Suprapubic skin (tissue), 4 donors: Measurements from ENCODE around the gene ZNF407.

Experiments used
- EP300 ChIP-seq: sonication (generic); formaldehyde crosslinking; IDR thresholded peaks from one replicate; pipeline ENCODE4 v1.6.1; 2017; ENCODE audit warnings: antibody characterized with exemption
- POLR2A ChIP-seq, 2 donors: fragments of 450-650 bp; IDR thresholded peaks; one replicate each; pipeline ENCODE4 v1.6.1; 2017; ENCODE audit warnings: antibody characterized with exemption in 2 of 2, mild to moderate bottlenecking in 2 of 2, moderate library complexity in 2 of 2
- POLR2AphosphoS5 ChIP-seq, 3 donors: sonication (generic); formaldehyde crosslinking; IDR thresholded peaks; one replicate each; pipeline ENCODE4 v1.6.1; 2017; ENCODE audit warnings: antibody characterized with exemption in 3 of 3
- TF ChIP-seq, protein P1 (sequence below), 2 donors: fragments of 200-600 bp in 1 of 2; fragments of 450-650 bp in 1 of 2; sonication (generic) in 1 of 2; IDR thresholded peaks; one replicate each; pipeline ENCODE4 v1.5.1; 2016 to 2019; ENCODE audit warnings: antibody characterized with exemption in 2 of 2, mild to moderate bottlenecking in 1 of 2, moderate library complexity in 1 of 2

DNA sequence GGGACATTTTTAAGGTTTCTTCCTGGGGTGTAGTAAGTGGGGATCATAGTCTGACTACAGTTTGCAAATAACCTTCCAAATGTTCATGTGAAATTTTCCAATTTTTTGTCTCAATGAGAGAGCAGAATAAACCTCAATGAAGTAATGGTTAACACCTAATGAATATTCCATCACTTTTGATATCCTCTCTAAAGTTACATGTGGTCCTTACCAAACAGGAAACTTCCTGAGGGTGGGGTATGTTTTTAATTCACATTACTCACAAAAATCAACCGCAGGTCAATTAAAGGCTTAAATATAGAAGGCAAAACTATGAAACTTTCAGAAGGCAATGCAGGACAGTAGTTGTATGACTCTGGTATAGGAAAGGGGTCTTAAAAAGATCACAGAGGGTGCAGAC, 13.2 kb downstream of the ZNF407 start:
- TF ChIP-seq POLR2A (IDR thresholded peaks at IDR 0.05) (no peak), EP300 (no peak), POLR2AphosphoS5 (IDR thresholded peaks at IDR 0.05) (no peak)
- TF ChIP-seq, protein P1, sequence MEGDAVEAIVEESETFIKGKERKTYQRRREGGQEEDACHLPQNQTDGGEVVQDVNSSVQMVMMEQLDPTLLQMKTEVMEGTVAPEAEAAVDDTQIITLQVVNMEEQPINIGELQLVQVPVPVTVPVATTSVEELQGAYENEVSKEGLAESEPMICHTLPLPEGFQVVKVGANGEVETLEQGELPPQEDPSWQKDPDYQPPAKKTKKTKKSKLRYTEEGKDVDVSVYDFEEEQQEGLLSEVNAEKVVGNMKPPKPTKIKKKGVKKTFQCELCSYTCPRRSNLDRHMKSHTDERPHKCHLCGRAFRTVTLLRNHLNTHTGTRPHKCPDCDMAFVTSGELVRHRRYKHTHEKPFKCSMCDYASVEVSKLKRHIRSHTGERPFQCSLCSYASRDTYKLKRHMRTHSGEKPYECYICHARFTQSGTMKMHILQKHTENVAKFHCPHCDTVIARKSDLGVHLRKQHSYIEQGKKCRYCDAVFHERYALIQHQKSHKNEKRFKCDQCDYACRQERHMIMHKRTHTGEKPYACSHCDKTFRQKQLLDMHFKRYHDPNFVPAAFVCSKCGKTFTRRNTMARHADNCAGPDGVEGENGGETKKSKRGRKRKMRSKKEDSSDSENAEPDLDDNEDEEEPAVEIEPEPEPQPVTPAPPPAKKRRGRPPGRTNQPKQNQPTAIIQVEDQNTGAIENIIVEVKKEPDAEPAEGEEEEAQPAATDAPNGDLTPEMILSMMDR (IDR thresholded peaks at IDR 0.05), result no peak
